HepG2 (cell line): ENCODE results near the gene RPL27A. TPM values are rescaled to one million over a fixed set of nuclear protein-coding genes. Genes with fewer than 3 reads are reported as not detected.

Experiments
- ATAC-seq: fragments of 200-7000 bp; cut with Tn5 transposase; 3 replicates; pipeline ENCODE4 v1.9.1; 2020; ENCODE audit warnings: mild to moderate bottlenecking, moderate library complexity
- BruUV-seq: library from RNA; stranded (reverse); fragments of 400-500 nt; replicated peaks from 2 replicates; lab custom pipeline; 2021; lab: Mats Ljungman, UMichigan
- CTCF ChIA-PET: fragments of 300-600 bp; formaldehyde crosslinking; extraction: SDS; loops from one replicate; lab custom pipeline; 2021; ENCODE audit warnings: low total read pairs, inconsistent platforms, low intra/inter-chr PET ratio; lab: Yijun Ruan, JAX
- POLR2A ChIA-PET: fragments of 350-600 bp; sonication (Branson Sonifier 250); formaldehyde crosslinking; loops from one replicate; lab custom pipeline; 2020; ENCODE audit warnings: antibody characterized with exemption, inconsistent platforms; lab: Yijun Ruan, JAX
- DNase-seq: peaks from one replicate; pipeline ENCODE4 v3.0.0-alpha.2; 2015; ENCODE audit warnings: low spot score
- FAIRE-seq: peaks from 3 replicates; lab custom pipeline; 2011; peaks lifted over from hg19 to GRCh38; lab: Jason Lieb, UNC
- H2AFZ ChIP-seq: one replicate; pipeline ENCODE4 v1.6.1; 2011; ENCODE audit warnings: low read length, inconsistent platforms
- H3K27ac ChIP-seq: fragments of 300-600 bp; 3 replicates; pipeline ENCODE4 v1.8.0; 2011; ENCODE audit warnings: mixed run types, mild to moderate bottlenecking, mixed read lengths, low read length, inconsistent platforms; ENCODE audit not compliant: insufficient read depth; ENCODE audit errors: extremely low read length
- H3K27me3 ChIP-seq, 2 experiments: fragments of 200-600 bp in 1 of 2; 2 replicates in 1 of 2; 3 replicates in 1 of 2; pipeline versions ENCODE4 v1.6.0 to v1.8.0; 2011; ENCODE audit warnings: low read length in 2 of 2, mild to moderate bottlenecking in 2 of 2, moderate library complexity in 2 of 2, inconsistent platforms in 1 of 2; ENCODE audit not compliant: insufficient read depth in 2 of 2, control insufficient read depth in 1 of 2
- H3K36me3 ChIP-seq, 2 experiments: fragments of 200-600 bp in 1 of 2; replicated peaks in 1 of 2; 2 replicates in 1 of 2; 3 replicates in 1 of 2; pipeline versions ENCODE4 v1.5.1 to v1.8.0; 2011; ENCODE audit warnings: low read length in 2 of 2, inconsistent platforms in 1 of 2; ENCODE audit not compliant: insufficient read depth in 2 of 2, control insufficient read depth in 1 of 2
- H3K4me1 ChIP-seq: 2 replicates; pipeline ENCODE4 v1.5.1; 2012; ENCODE audit warnings: low read length, inconsistent platforms; ENCODE audit not compliant: insufficient read depth
- H3K4me2 ChIP-seq: 2 replicates; pipeline ENCODE4 v1.6.0; 2011; ENCODE audit warnings: low read depth, low read length, inconsistent platforms
- H3K4me3 ChIP-seq, 3 experiments: fragments of 200-600 bp in 1 of 3; sonication (generic), shearing (Covaris generic) in 1 of 3; replicated peaks in 1 of 3; 2 replicates each; pipeline ENCODE4 v1.5.1; 2011 to 2016; ENCODE audit warnings: low read length in 3 of 3, inconsistent platforms in 2 of 3, low read depth in 2 of 3, mild to moderate bottlenecking in 2 of 3, control low read depth in 1 of 3, mixed read lengths in 1 of 3; ENCODE audit not compliant: insufficient read depth in 1 of 3
- H3K79me2 ChIP-seq: one replicate; pipeline ENCODE4 v1.6.1; 2011; ENCODE audit warnings: low read length, inconsistent platforms; ENCODE audit not compliant: insufficient read depth
- H3K9ac ChIP-seq: 2 replicates; pipeline ENCODE4 v1.6.0; 2011; ENCODE audit warnings: mild to moderate bottlenecking, low read depth, low read length, inconsistent platforms; ENCODE audit not compliant: insufficient read depth
- H3K9me3 ChIP-seq: 2 replicates; pipeline ENCODE4 v1.5.1; 2012; ENCODE audit warnings: mild to moderate bottlenecking, low read length
- H4K20me1 ChIP-seq: 2 replicates; pipeline ENCODE4 v1.6.0; 2011; ENCODE audit warnings: inconsistent platforms, mild to moderate bottlenecking, low read length, moderate library complexity; ENCODE audit not compliant: insufficient read depth
- CEBPZ ChIP-seq: IDR thresholded peaks from 2 replicates; pipeline ENCODE4 v1.6.1; 2012; ENCODE audit warnings: low read length, improper control_type of control experiment
- PHF20 ChIP-seq: sonication (generic); formaldehyde crosslinking; IDR thresholded peaks from 2 replicates; pipeline ENCODE4 v1.5.0; 2020; ENCODE audit warnings: mild to moderate bottlenecking, missing genetic modification reagents
- ZNF263 ChIP-seq: sonication (generic); formaldehyde crosslinking; IDR thresholded peaks from 2 replicates; pipeline ENCODE4 v1.4.0; 2020; ENCODE audit warnings: missing genetic modification reagents
- WGBS: methylation state at CpG from one replicate; pipeline ENCODE4 v1.1.6; 2017; ENCODE audit warnings: low lambda C conversion rate; 5-methylcytosine and 5-hydroxymethylcytosine counted together
- in situ Hi-C: cut with HindIII; loops from 2 replicates; pipeline ENCODE4 v1.10.0; 2017; ENCODE audit warnings: low pct_unique_long_range_greater_than_20kb; ENCODE audit not compliant: extremely low pct_ligation_motif_present
- intact Hi-C: fragments of 100-400 bp; cut with micrococcal nuclease; formaldehyde crosslinking; loops from one replicate; pipeline ENCODE4 v1.10.0; 2022; ENCODE audit not compliant: unreplicated experiment
- polyA plus RNA-seq, 8 experiments: library from polyadenylated mRNA; depleted of rRNA in 3 of 8; stranded (reverse) in 7 of 8; unstranded in 1 of 8; fragments of >200 nt; fragmentation: Illumina TruSeq in 4 of 8; extraction: Trizol in 4 of 8; gene quantifications; 2 replicates each; pipeline versions ENCODE4 v1.2.1 to v1.2.3, GENCODE V29; 2011 to 2016; ENCODE audit warnings: low read depth in 4 of 8, missing spikeins in 1 of 8, mixed read lengths in 1 of 8; ENCODE audit not compliant: insufficient read depth in 1 of 8
- total RNA-seq, 5 experiments: library from RNA; depleted of rRNA; stranded (reverse); fragments of >200 nt; fragmentation: Illumina TruSeq; extraction: Trizol; gene quantifications; 2 replicates each; pipeline ENCODE4 v1.2.3, GENCODE V29; 2016; ENCODE audit warnings: low read depth in 1 of 5
- TF ChIP-seq, protein P1 (sequence below): sonication (generic); formaldehyde crosslinking; IDR thresholded peaks from 2 replicates; pipeline ENCODE4 v1.4.0; 2020; ENCODE audit warnings: mild to moderate bottlenecking, missing genetic modification reagents

RPL27A gene
- total and polyA plus RNA-seq, 2 of the 13 experiments (the other 11 are each of a cell fraction or from before 2014, with no cell fraction given): 1,531 to 2,153 TPM

GRCh38 chr11:8721609-8722500 lies 39.3 kb downstream of the RPL27A start (continued):
- TF ChIP-seq CEBPZ (no peak), PHF20 (CRISPR knock-in tag) (no peak)
- TF ChIP-seq, all 625 proteins: peak for 5

DNA sequence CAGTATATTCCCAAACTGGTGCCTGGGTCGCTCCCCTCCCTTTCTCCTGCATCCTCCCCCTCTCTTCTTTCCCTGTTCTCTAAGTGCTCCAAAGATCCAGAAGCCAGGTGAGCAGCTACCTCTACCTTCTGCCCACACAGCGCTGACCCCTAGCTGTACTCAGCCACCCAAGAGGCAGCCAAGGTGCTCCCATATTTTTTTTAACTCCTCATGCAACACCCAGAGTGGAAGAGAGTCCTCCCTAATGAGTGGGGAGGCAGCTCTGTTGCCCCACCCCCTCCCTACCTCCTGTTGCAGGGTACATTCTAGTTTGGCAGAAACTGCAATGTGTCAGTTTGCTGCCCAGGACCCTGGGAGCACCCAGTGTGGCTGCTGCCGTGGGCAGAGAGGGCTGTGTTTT lies 40.2 kb downstream of the RPL27A start:
- H3K79me2 ChIP-seq: no peaks in the 10 kb centered on the region
- no peak for ATAC-seq
- no TSS peak for BruUV-seq
- H3K9ac ChIP-seq: no peak overlapping the region
- TF ChIP-seq, protein P1, sequence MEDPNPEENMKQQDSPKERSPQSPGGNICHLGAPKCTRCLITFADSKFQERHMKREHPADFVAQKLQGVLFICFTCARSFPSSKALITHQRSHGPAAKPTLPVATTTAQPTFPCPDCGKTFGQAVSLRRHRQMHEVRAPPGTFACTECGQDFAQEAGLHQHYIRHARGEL (CRISPR knock-in tag): no peak
- peak; percentile 88 for TF ChIP-seq ZNF263 (CRISPR knock-in tag)
- no peak overlapping the region for H3K4me2 ChIP-seq
- no peak overlapping the region for H2AFZ ChIP-seq
- no peaks in the 10 kb centered on the region for H3K27me3 ChIP-seq
- H3K4me1 ChIP-seq: peaks cover 52% of the 10 kb centered on the region
- no peak overlapping the region for H3K4me3 ChIP-seq
- WGBS: 95% methylated on average over 3 of the region's 3 CpGs
- CTCF ChIA-PET: no interaction called here
- no peaks in the 10 kb centered on the region for H3K9me3 ChIP-seq
- no peaks in the 10 kb centered on the region for H4K20me1 ChIP-seq
- FAIRE-seq: no peak
- POLR2A ChIA-PET: interaction anchor here (0.6 to 0.8 kb wide), 2 partner anchors 23 to 41 kb away, joined by 3 read pairs; partner anchors contain the start of genes RPL27A and TRIM66
- intact Hi-C loops: no loop called here
- DNase-seq: no peak
- in situ Hi-C loops: no loop called here
- H3K36me3 ChIP-seq: no peaks in the 10 kb centered on the region
- no peak overlapping the region for H3K27ac ChIP-seq
